GM18858 (cell line): ENCODE results near the gene SLC22A2.

Experiments used
- ATAC-seq: cut with Tn5 transposase; IDR thresholded peaks from one replicate; pipeline ENCODE4 v1.9.1; 2021; ENCODE audit not compliant: unreplicated experiment

SLC22A2 gene

DNA sequence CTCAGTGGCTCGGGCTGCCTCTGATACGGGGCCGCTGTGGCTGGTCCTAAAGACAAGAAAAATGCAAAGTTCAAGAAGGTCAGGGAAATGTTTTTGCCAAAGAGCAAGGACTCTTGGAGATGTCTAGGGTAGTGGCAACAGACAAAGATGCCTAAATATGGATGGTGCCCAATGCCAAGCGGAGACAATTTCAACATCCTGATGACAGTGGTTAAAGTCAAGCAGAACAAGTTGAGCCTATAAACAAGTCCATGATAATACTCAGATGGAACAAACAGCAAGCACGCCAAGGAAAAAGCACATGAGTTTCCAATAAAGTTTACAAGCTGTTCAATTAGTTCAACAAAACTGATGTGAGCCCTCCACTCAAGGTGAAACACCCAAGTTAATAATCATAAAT is 85.9 kb downstream of the SLC22A2 start:
- no peak for ATAC-seq

DNA sequence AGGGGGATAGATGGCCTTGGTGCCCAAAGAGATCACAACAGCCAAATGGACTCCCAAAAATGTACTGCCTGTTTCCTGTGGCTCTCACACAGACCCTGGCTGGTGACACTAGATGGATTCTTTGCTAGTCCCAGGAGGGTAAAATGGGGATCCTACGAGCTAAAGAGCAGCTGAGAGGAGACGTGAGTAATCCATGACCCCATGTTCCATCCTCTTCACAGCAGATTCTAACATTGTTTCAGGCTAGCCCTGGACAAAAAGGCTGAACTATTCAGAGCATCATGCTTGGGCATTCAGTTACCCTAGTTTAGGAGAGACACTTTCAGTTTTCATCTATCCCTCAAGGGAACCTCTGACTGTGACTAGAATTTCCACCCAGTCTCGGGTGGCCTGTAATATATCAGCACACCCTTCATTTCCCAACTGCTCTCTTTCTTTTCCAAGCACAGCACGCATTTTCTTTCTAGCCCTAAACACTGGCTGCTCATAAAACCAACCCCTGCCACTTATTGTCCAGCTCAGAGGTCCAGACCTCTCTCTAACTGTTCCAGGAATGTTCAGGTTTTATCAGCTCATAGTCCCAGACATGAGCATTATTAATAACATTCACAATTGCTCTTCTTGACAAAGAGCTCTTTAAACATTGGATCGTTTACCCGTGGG is 88.5 kb downstream of the SLC22A2 start:
- no peak for ATAC-seq

DNA sequence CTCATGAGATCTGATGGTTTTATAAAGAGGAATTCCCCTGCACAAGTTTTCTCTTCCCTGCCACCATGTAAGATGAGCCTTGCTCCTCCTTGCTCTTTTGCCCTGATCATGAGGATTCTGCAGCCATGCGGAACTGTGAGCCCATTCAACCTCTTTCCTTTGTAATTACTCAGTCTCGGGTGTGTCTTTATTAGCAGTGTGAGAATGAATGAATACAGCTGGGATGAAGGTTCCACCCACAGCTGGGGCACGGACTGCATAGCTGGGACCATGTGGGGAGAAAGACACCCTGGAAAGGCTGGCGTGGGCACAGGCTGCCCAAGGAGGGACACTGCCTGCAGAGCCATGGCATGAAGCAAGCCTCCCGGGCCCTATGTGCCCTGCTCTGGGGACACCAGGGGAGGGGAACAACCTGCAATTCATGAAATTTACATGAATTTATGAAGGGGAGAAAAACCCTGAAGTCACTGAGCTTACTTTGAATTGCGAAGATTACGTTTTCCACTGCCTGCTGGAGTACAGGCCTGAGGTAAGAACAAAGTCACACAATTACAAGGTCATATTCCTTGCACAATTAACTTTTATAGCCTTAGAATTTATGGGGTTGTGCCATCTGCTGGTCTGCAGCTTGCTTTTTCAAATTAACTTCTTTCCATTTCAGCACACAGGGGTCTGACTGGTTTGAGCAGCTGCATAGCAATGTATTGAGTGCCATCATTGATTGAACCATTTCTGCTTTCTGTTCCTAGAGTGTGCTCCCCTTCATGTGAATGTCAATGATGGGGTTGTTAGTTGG is 90.8 kb downstream of the SLC22A2 start:
- no peak for ATAC-seq
